GM23338 (cell line): Measurements from ENCODE around the gene TRIM61. TPM values are rescaled to one million over a fixed set of nuclear protein-coding genes. Genes with fewer than 3 reads are reported as not detected.
"Not testable (repeated sequence)": the region's sequence is repeated elsewhere in the genome, so short reads cannot be mapped to it uniquely, and the experiment has no call there.

Experiments used
- ATAC-seq: fragments of 200-7000 bp; cut with Tn5 transposase; 3 replicates; pipeline ENCODE4 v1.9.1; 2020
- DNase-seq: peaks from one replicate; pipeline ENCODE4 v3.0.0-alpha.2; 2015; ENCODE audit warnings: low spot score
- H2AFZ ChIP-seq: fragments of 200-600 bp; sonication (generic); 2 replicates; pipeline ENCODE4 v1.8.0; 2016; ENCODE audit warnings: antibody characterized with exemption, mild to moderate bottlenecking, moderate library complexity
- H3F3A ChIP-seq: fragments of 200-600 bp; sonication (generic); replicated peaks from 2 replicates; pipeline ENCODE4 v1.8.0; 2017; ENCODE audit warnings: antibody characterized with exemption, mixed run types, low read depth
- H3K27ac ChIP-seq: fragments of 200-600 bp; sonication (generic); 2 replicates; pipeline ENCODE4 v1.6.1; 2016; ENCODE audit warnings: low read depth
- H3K27me3 ChIP-seq: fragments of 200-600 bp; sonication (generic); 2 replicates; pipeline ENCODE4 v1.8.0; 2016; ENCODE audit warnings: mild to moderate bottlenecking, mixed run types, moderate library complexity; ENCODE audit not compliant: insufficient read depth
- H3K36me3 ChIP-seq: fragments of 200-600 bp; sonication (generic); 2 replicates; pipeline ENCODE4 v1.8.0; 2016; ENCODE audit warnings: mild to moderate bottlenecking; ENCODE audit not compliant: insufficient read depth
- H3K4me1 ChIP-seq: fragments of 200-600 bp; sonication (generic); 2 replicates; pipeline ENCODE4 v1.8.0; 2016; ENCODE audit warnings: mild to moderate bottlenecking, moderate library complexity; ENCODE audit not compliant: insufficient read depth
- H3K4me2 ChIP-seq: fragments of 200-600 bp; sonication (generic); 2 replicates; pipeline ENCODE4 v1.7.1; 2017; ENCODE audit warnings: mixed run types
- H3K4me3 ChIP-seq: fragments of 200-600 bp; sonication (generic); 2 replicates; pipeline ENCODE4 v1.6.1; 2016; ENCODE audit warnings: mixed run types
- H3K79me2 ChIP-seq: fragments of 200-600 bp; sonication (generic); replicated peaks from 2 replicates; pipeline ENCODE4 v1.8.0; 2017; ENCODE audit warnings: mild to moderate bottlenecking; ENCODE audit not compliant: insufficient read depth
- H3K9me2 ChIP-seq: fragments of 200-600 bp; sonication (generic); 2 replicates; pipeline ENCODE4 v1.8.0; 2017; ENCODE audit not compliant: insufficient read depth
- H4K20me1 ChIP-seq: fragments of 200-600 bp; sonication (generic); replicated peaks from 2 replicates; pipeline ENCODE4 v1.8.0; 2017; ENCODE audit warnings: mild to moderate bottlenecking; ENCODE audit not compliant: insufficient read depth
- H3K27ac Mint-ChIP-seq: 2 replicates; pipeline ENCODE4 v1.8.0; 2020; ENCODE audit warnings: inconsistent platforms, mild to moderate bottlenecking, moderate library complexity, mixed read lengths
- H3K27me3 Mint-ChIP-seq: 3 replicates; pipeline ENCODE4 v1.8.0; 2022; ENCODE audit warnings: low read depth, mild to moderate bottlenecking, moderate library complexity, mixed read lengths, inconsistent platforms; ENCODE audit not compliant: insufficient read depth, poor library complexity
- H3K36me3 Mint-ChIP-seq: 3 replicates; pipeline ENCODE4 v1.8.0; 2021; ENCODE audit warnings: low read depth, mild to moderate bottlenecking, inconsistent platforms, moderate library complexity, mixed read lengths
- H3K4me1 Mint-ChIP-seq: 3 replicates; pipeline ENCODE4 v1.8.0; 2020; ENCODE audit warnings: mild to moderate bottlenecking, inconsistent platforms, mixed read lengths
- H3K4me3 Mint-ChIP-seq: 3 replicates; pipeline ENCODE4 v1.8.0; 2021; ENCODE audit warnings: moderate library complexity, mild to moderate bottlenecking, inconsistent platforms, mixed read lengths
- H3K9me3 Mint-ChIP-seq: 3 replicates; pipeline ENCODE4 v1.8.0; 2020; ENCODE audit warnings: moderate library complexity, mild to moderate bottlenecking, inconsistent platforms, mixed read lengths
- CREB1 ChIP-seq: fragments of 250-450 bp; sonication (Bioruptor Pico); IDR thresholded peaks from 2 replicates; pipeline ENCODE4 v1.5.0; 2020; ENCODE audit warnings: low read depth, mild to moderate bottlenecking, moderate library complexity
- JUNB ChIP-seq: IDR thresholded peaks from one replicate; pipeline ENCODE4 v1.6.1; 2016; ENCODE audit warnings: antibody characterized with exemption; ENCODE audit not compliant: unreplicated experiment
- NANOG ChIP-seq: IDR thresholded peaks from 2 replicates; pipeline ENCODE4 v1.6.1; 2016; ENCODE audit warnings: antibody characterized with exemption, borderline replicate concordance
- POLR2AphosphoS5 ChIP-seq: IDR thresholded peaks from 2 replicates; pipeline ENCODE4 v1.6.1; 2016; ENCODE audit warnings: antibody characterized with exemption, low read depth
- REST ChIP-seq: IDR thresholded peaks from one replicate; pipeline ENCODE4 v1.6.1; 2018; ENCODE audit warnings: antibody characterized with exemption; ENCODE audit not compliant: unreplicated experiment
- STAT1 ChIP-seq: IDR thresholded peaks from one replicate; pipeline ENCODE4 v1.6.1; 2016; ENCODE audit warnings: antibody characterized with exemption; ENCODE audit not compliant: unreplicated experiment
- polyA plus RNA-seq: library from polyadenylated mRNA; unstranded; fragments of >200 nt; fragmentation: Nextera tagmentation; extraction: Ambion mirVana; gene quantifications from 2 replicates; pipeline ENCODE4 v1.2.1, GENCODE V29; 2016
- total RNA-seq: library from RNA; depleted of rRNA; stranded (reverse); fragments of >200 nt; shearing (Covaris generic); gene quantifications from 2 replicates; pipeline ENCODE4 v1.2.3, GENCODE V29; 2014
- TF ChIP-seq, protein P1 (sequence below): IDR thresholded peaks from 2 replicates; pipeline ENCODE4 v1.6.1; 2016; ENCODE audit warnings: antibody characterized with exemption

The TRIM61 gene
- total and polyA plus RNA-seq, 2 experiments from 2014 or later, result 0.38 TPM; not detected in 1

- Histone ChIP-seq H3K36me3 (no peaks in the 10 kb centered on the region), H3K4me3 (no peak overlapping the region), H3K4me2 (no peak overlapping the region), H3K9me2 (no peaks in the 10 kb centered on the region), H2AFZ (no peak overlapping the region), H3K27me3 (no peaks in the 10 kb centered on the region), H3K4me1 (no peaks in the 10 kb centered on the region), H3K27ac (no peak overlapping the region), H3F3A (no peaks in the 10 kb centered on the region), H3K79me2 (no peaks in the 10 kb centered on the region), H4K20me1 (no peaks in the 10 kb centered on the region)
- ATAC-seq, result no peak
- H3K9me3 Mint-ChIP-seq, result no peaks in the 10 kb centered on the region
- no peaks in the 10 kb centered on the region for H3K27me3 Mint-ChIP-seq
- no peak overlapping the region for H3K27ac Mint-ChIP-seq
- no peak overlapping the region for H3K4me3 Mint-ChIP-seq
- DNase-seq, result no peak
- TF ChIP-seq NANOG (no peak), REST (no peak), JUNB (no peak), STAT1 (no peak), CREB1 (CRISPR knock-in tag) (no peak)
- TF ChIP-seq, protein P1, sequence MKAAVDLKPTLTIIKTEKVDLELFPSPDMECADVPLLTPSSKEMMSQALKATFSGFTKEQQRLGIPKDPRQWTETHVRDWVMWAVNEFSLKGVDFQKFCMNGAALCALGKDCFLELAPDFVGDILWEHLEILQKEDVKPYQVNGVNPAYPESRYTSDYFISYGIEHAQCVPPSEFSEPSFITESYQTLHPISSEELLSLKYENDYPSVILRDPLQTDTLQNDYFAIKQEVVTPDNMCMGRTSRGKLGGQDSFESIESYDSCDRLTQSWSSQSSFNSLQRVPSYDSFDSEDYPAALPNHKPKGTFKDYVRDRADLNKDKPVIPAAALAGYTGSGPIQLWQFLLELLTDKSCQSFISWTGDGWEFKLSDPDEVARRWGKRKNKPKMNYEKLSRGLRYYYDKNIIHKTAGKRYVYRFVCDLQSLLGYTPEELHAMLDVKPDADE, result no peak
- no peaks in the 10 kb centered on the region for H3K36me3 Mint-ChIP-seq
- peaks cover 13% of the 10 kb centered on the region for H3K4me1 Mint-ChIP-seq
Measured at GRCh38 chr4:164930647-164931046, 46.8 kb downstream of the TRIM61 start.

GRCh38 chr4:164927101-164927500 lies 50.4 kb downstream of the TRIM61 start:
- not testable (repeated sequence) for H3K9me2 ChIP-seq, H3K4me1 Mint-ChIP-seq, H3K27ac ChIP-seq, H3K9me3 Mint-ChIP-seq, H3K4me3 ChIP-seq, H3K4me3 Mint-ChIP-seq, H3K79me2 ChIP-seq, H3K4me1 ChIP-seq, H3K27me3 ChIP-seq, H3F3A ChIP-seq, H3K4me2 ChIP-seq, H4K20me1 ChIP-seq, DNase-seq, H3K36me3 ChIP-seq, ATAC-seq, H3K27ac Mint-ChIP-seq, H3K36me3 Mint-ChIP-seq, H3K27me3 Mint-ChIP-seq
- H2AFZ ChIP-seq, result 0 out of 2 replicates have a peak overlapping the region, but pooled peaks have one; percentile 20

DNA sequence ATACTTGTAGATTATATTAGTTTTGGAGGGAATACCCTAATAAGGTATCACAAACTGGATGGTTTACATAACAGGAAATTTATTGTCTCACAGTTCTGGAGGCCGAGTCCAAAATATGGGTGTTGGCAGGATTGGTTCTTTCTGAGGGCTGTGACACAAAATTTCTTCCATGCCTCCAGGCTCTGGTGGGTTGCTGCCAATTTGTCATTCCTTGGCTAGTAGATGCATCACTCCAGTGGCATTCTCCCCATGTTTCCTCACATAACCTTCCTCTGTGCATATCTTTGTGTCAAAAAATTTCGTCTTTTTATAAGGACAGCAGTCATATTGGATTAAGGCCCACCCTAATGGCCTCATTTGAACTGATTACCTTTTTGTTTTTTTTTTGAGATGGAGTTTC lies 51.2 kb downstream of the TRIM61 start:
- H3K9me2 ChIP-seq, result no peaks in the 10 kb centered on the region
- no peaks in the 10 kb centered on the region for H3K36me3 ChIP-seq
- Mint-ChIP-seq H3K4me1 (peaks cover 3% of the 10 kb centered on the region; the same call in 1 of the 3 replicates), H3K27me3 (peaks cover 1% of the 10 kb centered on the region), H3K27ac (no peak overlapping the region), H3K36me3 (no peaks in the 10 kb centered on the region), H3K4me3 (no peak overlapping the region), H3K9me3 (no peaks in the 10 kb centered on the region)
- no peaks in the 10 kb centered on the region for H3K79me2 ChIP-seq
- no peak overlapping the region for H3K4me2 ChIP-seq
- H2AFZ ChIP-seq, result no peak overlapping the region
- no peak for ATAC-seq
- no peaks in the 10 kb centered on the region for H3K27me3 ChIP-seq
- H3F3A ChIP-seq, result no peaks in the 10 kb centered on the region
- no peak overlapping the region for H3K27ac ChIP-seq
- no peaks in the 10 kb centered on the region for H3K4me1 ChIP-seq
- H4K20me1 ChIP-seq, result no peaks in the 10 kb centered on the region
- DNase-seq, result no peak
- H3K4me3 ChIP-seq, result no peak overlapping the region
- TF ChIP-seq POLR2AphosphoS5 (no peak), NANOG (no peak), REST (no peak)
